MCF 10A (cell line): ENCODE data around the gene ALMS1. TPM values are rescaled to one million over a fixed set of nuclear protein-coding genes. Genes with fewer than 3 reads are reported as not detected.

Experiments
- BruUV-seq: library from RNA; stranded (reverse); fragments of 400-500 nt; replicated peaks from 2 replicates; lab custom pipeline; 2021; lab: Mats Ljungman, UMichigan
- CTCF ChIA-PET: fragments of 300-600 bp; sonication (Branson Sonifier 250); formaldehyde crosslinking; extraction: SDS; loops from one replicate; lab custom pipeline; 2021; ENCODE audit warnings: antibody characterized with exemption, inconsistent platforms; lab: Yijun Ruan, JAX
- POLR2A ChIA-PET: fragments of 300-600, 350-650 bp; sonication (Branson Sonifier 250); formaldehyde crosslinking; extraction: SDS; loops from one replicate; lab custom pipeline; 2020; ENCODE audit warnings: antibody characterized with exemption, inconsistent platforms; lab: Yijun Ruan, JAX
- DNase-seq: peaks from one replicate; pipeline ENCODE4 v3.0.0-alpha.2; 2018; ENCODE audit not compliant: unreplicated experiment
- H3K27ac Mint-ChIP-seq: one replicate; pipeline ENCODE4 v1.8.0; 2022; ENCODE audit warnings: mild to moderate bottlenecking, low read depth, mixed read lengths; ENCODE audit not compliant: unreplicated experiment
- H3K27me3 Mint-ChIP-seq: one replicate; pipeline ENCODE4 v1.8.0; 2022; ENCODE audit warnings: mixed read lengths; ENCODE audit not compliant: insufficient read depth, unreplicated experiment
- H3K36me3 Mint-ChIP-seq: one replicate; pipeline ENCODE4 v1.8.0; 2022; ENCODE audit warnings: mild to moderate bottlenecking, moderate library complexity, mixed read lengths; ENCODE audit not compliant: insufficient read depth, unreplicated experiment
- H3K4me1 Mint-ChIP-seq: one replicate; pipeline ENCODE4 v1.8.0; 2022; ENCODE audit warnings: mixed read lengths; ENCODE audit not compliant: insufficient read depth, unreplicated experiment
- H3K4me3 Mint-ChIP-seq: one replicate; pipeline ENCODE4 v1.8.0; 2022; ENCODE audit warnings: mild to moderate bottlenecking, moderate library complexity, mixed read lengths; ENCODE audit not compliant: unreplicated experiment
- H3K9me3 Mint-ChIP-seq: one replicate; pipeline ENCODE4 v1.8.0; 2022; ENCODE audit warnings: mixed read lengths; ENCODE audit not compliant: unreplicated experiment
- CTCF ChIP-seq: fragments of 200-600 bp; IDR thresholded peaks from one replicate; pipeline ENCODE4 v1.8.0; 2022; ENCODE audit warnings: antibody characterized with exemption, mild to moderate bottlenecking; ENCODE audit not compliant: unreplicated experiment
- intact Hi-C: fragments of 100-400 bp; cut with micrococcal nuclease; formaldehyde crosslinking; loops from 2 replicates; pipeline ENCODE4 v1.14.1; 2022
- total RNA-seq: library from RNA; stranded (reverse); gene quantifications from 2 replicates; pipeline ENCODE4 v1.2.3, GENCODE V29; 2022

The ALMS1 gene
- total RNA-seq, 1 experiment from 2014 or later: 8.3 TPM

DNA sequence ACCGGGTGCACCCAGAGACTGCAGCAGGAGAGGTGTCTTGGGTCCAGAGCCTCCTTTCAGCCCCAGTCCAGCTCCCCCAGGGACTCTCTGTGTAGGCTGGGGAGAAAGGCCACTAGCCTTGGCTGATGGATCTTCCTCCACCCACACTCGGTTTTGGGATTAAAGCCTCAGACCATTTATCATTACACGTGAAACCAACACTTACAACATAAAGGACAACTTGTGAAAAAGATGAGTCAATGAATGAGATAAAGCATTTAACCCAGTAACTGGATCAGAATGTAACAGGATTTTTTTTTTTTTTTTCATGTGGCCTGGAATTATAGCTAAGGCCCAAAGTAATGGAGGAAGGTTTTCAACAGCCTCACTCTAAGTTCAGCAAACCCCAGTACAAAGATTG, 224.5 kb downstream of the ALMS1 start:
- Mint-ChIP-seq H3K9me3 (no peaks in the 10 kb centered on the region), H3K4me3 (no peak overlapping the region), H3K27ac (no peak overlapping the region), H3K36me3 (peaks cover 4% of the 10 kb centered on the region), H3K4me1 (no peaks in the 10 kb centered on the region), H3K27me3 (no peaks in the 10 kb centered on the region)
- TF ChIP-seq CTCF: no peak
- DNase-seq: no peak
- ChIA-PET POLR2A (no interaction called here), CTCF (no interaction called here)
- no TSS peak for BruUV-seq
- intact Hi-C loops: no loop called here

- CTCF ChIA-PET: no interaction called here
- no TSS peak for BruUV-seq
These were observed 225.6 kb downstream of the ALMS1 start for GRCh38 chr2:73611193-73611592.

GRCh38 chr2:73611867-73612266, 226.2 kb downstream of the ALMS1 start:
- Mint-ChIP-seq H3K27me3 (no peaks in the 10 kb centered on the region), H3K27ac (no peak overlapping the region), H3K36me3 (peaks cover 4% of the 10 kb centered on the region), H3K4me3 (no peak overlapping the region), H3K4me1 (no peaks in the 10 kb centered on the region), H3K9me3 (no peaks in the 10 kb centered on the region)
- intact Hi-C loops: no loop called here
- BruUV-seq: no TSS peak
- TF ChIP-seq CTCF: no peak
- CTCF ChIA-PET: no interaction called here
- POLR2A ChIA-PET: no interaction called here
- peak; percentile 5 for DNase-seq

More at GRCh38 chr2:73611193-73611592, 225.6 kb downstream of the ALMS1 start:
- TF ChIP-seq CTCF: no peak
- Mint-ChIP-seq H3K27ac (no peak overlapping the region), H3K27me3 (no peaks in the 10 kb centered on the region), H3K4me3 (no peak overlapping the region), H3K4me1 (no peaks in the 10 kb centered on the region), H3K36me3 (peaks cover 4% of the 10 kb centered on the region), H3K9me3 (no peaks in the 10 kb centered on the region)
- no peak for DNase-seq
- POLR2A ChIA-PET: no interaction called here
- intact Hi-C loops: no loop called here

DNA sequence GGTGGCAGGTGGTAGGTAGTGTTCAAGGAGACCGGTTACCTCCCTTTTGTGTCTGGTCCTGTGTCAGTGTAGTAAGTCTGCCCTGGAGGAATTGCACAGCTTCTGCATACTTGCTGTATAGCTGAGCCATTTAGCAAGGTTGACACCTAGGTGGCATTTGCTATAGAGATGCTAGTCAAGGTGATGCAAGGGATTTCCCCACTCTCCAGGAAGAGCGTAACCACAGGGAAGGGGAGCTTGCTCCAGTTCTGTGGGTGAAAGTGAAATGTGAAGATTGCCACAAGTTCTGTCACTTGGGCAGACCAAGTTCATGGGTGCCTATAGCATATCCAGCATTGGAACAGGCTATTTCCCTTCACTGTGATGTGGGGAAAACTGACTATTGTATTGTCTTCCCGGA, 228.5 kb downstream of the ALMS1 start:
- ChIA-PET POLR2A (no interaction called here), CTCF (interaction anchor here (0.9 kb wide), 1 partner anchor 17 kb away, joined by 3 read pairs; no protein-coding TSS in a partner anchor)
- no peaks in the 10 kb centered on the region for H3K4me1 Mint-ChIP-seq
- H3K4me3 Mint-ChIP-seq: no peak overlapping the region
- no TSS peak for BruUV-seq
- no peak overlapping the region for H3K27ac Mint-ChIP-seq
- no peaks in the 10 kb centered on the region for H3K9me3 Mint-ChIP-seq
- no peak for DNase-seq
- intact Hi-C loops: no loop called here
- H3K27me3 Mint-ChIP-seq: no peaks in the 10 kb centered on the region
- TF ChIP-seq CTCF: no peak
- peaks cover 4% of the 10 kb centered on the region for H3K36me3 Mint-ChIP-seq
